Stromal cell of bone marrow (primary cell): ENCODE measurements around the gene JMJD4.
"Not testable (repeated sequence)": the region's sequence is repeated elsewhere in the genome, so short reads cannot be mapped to it uniquely, and the experiment has no call there.

Experiments
- DNase-seq: peaks from one replicate; pipeline ENCODE4 v3.0.0-alpha.2; 2012; ENCODE audit warnings: low read depth

JMJD4 gene

DNA sequence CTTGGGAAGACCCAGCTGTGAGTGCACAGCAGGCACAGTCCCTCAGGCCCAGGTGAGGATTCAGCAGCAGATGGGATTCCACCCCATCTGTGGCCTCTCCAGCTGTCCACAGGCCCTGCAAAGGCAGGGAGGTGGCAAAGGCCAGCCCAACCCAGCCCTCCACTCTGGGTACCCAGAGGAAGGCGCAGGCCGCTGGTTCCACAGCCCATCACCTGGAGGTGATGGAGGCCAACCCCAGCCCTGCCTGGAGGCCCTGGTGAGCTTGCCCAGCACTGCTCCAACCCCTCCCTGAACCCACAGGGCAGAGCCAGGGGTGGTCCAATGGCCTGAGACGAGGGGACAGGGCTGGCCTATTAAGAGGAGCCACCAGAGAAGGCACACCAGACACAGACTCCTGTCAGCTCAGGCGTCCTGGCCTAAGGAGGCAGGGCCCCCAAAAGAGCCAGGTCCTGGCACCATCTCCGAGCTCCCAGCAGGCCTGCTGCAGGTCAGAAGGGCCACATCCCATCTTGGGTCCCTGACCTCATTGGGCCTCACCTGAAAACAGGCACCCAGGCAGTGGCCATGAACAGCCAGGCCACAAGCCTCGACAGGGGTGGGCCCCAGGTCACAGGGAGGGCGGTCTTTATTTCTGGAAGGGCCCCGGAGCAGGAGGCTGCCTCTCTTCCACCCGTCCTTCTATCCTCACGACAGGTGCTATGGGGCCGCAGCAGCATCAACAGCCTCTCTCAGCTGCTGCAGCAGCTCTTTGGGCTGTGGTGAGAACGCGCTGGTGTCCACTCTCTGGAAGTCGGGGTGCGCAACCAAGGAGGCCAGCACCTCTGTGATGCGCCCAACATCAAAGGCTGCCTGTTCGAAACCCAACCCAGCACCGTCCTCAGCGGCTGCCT lies 3.2 kb downstream of the JMJD4 start:
- no peak for DNase-seq

DNA sequence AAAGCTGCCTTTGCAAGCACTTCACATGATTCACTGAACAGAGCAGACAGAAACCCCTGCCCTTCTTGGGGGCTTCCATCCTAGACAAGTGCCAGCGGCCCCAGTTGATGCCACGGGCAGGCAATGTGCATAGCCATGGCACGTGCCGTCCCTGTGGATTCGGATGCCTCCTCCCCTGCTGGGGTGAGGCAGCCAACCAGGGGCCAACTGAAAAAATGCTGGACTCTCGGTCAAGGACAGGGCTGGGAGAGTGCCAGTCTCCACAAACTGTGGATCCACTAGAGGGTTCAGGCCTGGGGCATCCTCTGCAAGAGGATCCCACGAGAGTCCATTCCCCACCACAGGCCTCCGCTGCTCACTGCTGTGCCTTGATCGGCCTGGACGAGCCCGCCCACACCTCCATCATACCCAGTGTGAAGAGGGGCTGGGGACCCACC lies 3.8 kb downstream of the JMJD4 start:
- no peak for DNase-seq

DNA sequence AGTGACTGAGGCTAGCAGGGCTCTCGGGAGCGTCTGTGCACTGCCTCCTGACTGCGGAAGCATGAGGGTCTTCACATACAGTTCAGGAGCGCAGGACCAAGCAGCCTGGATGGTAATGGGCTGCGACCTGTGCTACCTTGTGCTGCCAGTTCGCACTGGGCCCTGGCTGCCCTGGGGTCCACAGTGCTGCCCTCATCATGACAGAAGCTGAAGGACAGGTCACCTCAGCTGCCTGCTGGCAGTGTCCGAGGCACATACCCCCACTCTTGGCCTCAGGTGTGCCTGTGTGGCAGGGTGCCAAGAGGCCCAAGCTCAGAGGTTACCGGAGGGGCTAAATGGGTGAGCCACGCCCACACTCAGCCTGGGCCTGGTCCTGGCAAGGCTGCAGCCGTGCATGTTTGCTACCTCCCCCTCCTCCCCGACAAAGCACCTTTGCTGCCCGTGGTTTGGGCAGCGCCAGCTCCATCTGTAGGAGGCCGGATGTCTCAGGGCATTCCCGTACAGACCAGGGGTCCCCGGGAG lies 4.4 kb downstream of the JMJD4 start:
- DNase-seq, result no peak

DNA sequence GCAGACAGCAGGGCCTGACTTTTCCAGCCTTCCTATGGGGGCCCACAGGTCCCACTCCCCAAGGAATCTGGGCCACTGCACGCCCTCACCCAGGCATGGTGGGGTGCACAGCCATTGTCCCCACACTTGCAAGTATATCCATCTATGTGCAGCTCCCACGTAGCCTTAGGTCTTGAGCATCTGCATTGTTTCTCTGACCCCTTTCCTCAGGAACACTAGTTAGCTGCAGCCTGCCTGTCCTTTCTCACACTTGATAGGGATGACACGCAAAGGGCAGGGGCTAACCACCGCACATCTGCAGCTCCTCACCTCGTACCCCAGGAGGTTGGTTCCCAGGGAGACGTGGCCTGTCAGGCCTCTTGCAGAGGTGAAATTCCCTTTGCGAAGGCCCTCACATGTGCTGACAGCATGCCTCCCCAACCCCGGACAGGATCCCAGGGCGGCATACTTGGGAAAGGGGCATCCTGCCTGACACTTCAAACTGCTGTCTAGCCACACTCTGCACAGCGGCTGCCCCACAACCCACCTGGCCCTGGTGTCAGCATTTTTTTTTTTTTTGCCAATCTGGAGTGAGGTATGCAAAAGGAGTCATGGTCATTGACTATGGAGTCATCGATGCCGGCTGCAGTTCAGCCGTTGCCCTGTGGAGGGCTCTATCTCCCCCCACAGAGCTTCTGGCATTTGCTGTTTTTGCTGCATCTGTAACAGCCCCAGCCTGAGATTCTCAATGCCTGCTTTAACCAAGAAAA lies 5.0 kb downstream of the JMJD4 start:
- DNase-seq, result peak; percentile 30

DNA sequence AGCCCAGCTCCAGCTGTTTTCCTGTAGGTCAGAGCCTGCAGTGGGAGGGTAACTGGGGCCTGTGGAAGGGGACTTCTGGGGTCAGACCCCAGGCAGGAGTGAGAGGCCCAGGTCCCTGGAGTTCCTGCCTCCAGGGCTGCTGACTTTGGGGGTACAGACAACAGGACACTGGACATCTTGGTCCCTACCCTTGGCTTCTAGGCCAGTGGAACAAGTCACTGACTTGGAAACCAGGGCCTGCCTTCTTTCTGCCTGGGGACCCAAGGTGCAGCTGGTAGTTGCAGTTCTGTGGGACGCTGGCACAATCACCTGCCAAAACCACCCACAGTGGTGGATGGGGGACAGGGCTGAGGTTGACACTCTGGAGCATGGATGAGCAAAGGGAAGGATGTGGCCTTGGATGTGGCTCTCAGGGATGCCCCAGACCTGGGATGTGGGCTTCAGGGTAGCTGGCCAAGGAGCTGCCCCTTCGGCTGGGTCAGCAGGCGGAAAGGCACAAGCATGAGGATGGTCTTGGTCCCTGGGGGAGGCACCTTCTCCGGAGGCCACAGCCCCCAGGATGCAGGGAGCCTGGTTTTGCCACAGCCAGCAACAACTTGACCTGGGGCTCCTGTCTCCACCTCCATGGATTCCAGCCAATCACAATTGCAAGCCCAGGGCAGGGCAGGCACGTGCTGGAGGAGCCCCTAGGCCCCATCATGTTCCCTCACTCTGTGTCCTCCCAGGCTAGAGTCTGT lies 5.8 kb downstream of the JMJD4 start:
- no peak for DNase-seq

DNA sequence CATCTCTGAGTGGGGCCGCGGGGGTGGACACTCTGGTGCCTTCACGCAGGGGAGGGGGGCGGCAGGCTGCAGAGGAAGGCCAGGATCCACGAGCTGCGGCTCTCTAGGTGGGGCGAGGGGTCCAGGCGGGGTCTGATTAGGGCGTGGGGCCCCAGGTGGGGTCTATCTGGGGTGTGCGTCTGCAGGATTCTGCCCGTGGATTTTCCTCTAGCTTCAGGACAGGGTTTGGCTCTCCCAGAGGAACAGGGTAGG lies 6.3 kb downstream of the JMJD4 start:
- DNase-seq, result no peak

DNA sequence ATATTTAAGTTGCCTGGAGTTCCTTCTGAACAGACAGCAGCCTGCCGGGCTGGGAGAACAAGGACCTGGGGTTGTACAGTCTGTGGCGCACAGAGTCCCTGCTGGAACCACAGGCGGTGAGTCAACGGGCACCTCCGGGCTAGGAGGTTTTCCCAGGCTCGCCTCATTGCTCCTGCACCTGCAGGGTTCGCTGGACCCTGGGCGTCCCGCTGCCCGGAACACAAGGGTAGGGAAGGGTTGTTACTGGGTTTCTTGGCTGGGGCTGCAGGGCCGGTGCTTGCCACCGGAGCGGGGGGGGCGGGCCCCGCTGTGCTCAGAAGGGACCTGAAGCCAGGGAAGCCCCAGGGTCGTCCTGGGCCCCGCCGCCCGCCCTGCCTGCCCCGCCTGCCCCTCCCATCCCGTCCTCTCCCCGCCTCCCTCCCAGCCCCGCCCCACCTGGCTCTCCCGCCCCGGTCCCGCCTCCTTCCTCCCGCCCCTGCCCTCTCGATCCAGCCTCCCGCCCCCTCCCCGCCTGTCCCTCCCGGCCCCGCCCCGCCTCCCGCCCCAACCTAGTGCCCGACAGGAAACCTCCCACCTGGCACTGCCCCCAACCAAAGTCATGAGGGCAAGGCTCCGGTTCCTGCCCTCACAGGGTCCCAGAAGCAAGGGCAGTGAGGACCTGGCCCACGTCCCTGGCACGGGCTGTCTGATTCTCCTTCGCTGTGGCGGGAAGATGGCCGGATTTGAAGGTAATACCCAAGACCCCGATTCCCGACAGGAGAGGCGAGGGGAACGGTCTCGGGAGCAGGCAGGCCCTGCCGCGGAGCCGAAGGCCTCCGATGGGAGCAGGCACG lies 6.8 kb downstream of the JMJD4 start:
- DNase-seq, result peak; percentile 13

DNA sequence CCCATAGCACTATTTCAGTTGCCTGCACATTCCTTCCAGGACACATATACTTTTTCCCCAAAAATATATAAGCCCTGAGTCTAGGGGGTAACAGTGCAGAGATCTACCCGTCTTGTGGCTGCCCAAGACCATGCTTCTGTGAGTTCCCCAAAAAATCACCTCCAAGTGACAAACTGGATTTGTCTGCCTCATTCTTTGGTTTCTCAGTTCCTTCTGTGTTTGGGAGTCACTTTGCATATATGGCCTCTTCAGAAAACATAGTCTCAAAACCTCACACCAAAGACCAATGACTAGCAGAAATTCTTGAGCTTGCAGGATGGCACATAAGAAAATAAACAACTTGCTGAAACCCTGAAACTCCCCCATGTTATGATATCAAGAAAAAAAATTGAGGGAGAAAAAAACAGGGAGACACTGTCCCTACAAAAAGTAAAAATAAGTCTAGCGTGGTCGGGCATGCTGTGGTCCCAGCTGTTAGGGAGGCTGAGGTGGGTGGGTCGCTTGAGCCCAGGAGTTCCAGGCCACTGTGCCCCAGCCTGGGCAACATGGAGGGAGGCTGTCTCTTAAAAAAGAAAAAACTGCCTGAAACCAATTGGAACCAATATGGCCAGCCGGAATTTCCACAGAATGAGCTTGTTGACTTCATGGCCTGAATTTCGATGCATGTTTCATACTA lies 8.0 kb downstream of the JMJD4 start:
- no peak for DNase-seq

DNA sequence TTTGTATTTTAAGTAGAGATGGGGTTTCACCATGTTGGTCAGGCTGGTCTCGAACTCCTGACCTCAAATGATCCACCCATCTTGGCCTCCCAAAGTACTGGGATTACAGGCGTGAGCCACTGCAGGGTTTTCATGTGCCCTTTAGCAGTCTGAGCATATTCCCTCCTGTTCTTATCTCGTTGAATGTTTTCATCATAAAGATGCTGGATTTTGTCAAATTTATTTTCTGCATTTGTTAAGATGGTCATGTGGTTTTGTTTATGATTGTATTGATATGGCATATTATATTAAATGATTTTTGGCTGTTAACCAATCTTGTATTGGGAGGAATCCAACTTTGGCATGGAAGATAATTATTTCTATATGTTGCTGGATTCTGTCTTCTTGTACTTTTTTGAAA lies 8.8 kb downstream of the JMJD4 start:
- no peak for DNase-seq

DNA sequence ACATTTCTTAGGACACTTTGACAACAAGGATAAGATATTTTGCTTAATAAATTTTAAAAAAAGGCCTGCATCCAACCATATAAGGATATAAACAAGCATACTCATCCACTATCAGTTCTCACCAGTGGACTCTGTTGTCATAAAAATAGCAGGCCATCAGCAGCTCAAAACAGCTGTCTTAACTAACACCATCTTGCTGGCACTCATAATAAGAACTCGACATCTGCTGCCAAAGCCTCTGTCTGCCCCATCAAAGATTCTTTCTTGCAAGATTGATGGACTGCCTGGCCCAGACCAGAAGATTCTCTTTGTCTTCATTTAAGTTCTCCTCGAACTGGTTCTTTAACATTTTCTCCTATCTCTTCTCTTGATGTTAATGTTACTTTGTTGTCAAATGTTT lies 10.1 kb downstream of the JMJD4 start:
- no peak for DNase-seq

DNA sequence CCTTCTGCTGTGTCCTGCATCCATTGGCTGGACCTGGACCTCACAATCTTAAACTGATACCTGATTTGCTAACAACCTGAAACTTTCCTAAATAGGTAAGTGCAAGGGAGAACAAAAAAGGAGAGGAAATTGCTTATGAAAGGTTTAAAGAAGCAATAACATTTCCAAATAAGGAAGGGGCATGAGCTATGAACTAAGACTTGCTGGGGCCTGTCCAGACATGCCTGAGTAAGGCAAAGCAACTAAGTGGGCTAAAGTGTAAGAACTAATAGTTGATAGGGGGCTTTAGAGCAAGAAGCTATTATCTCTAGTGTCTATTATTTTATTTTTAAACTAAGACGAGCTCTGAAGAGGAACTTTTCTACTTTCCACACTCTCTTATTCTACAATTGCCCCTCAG lies 11.6 kb downstream of the JMJD4 start:
- no peak for DNase-seq

DNA sequence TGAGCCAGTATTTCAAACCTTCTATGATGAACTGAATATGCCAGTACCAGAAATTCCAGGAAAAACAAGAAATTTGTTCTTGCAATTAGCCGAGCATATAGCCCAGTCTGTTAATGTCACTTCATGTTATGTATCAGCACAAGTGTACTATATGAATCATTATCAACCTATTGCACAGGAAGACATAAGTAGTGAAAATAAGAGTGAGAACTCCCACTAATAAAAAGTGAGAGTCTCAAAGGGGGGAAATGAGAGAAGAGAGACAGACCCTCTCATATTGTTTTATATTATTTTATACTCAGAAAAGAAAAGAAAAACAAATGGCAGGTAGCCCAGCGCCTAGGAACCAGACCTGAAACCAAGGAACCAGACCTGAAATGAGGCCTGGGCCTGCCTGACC lies 16.2 kb downstream of the JMJD4 start:
- DNase-seq, result no peak

DNA sequence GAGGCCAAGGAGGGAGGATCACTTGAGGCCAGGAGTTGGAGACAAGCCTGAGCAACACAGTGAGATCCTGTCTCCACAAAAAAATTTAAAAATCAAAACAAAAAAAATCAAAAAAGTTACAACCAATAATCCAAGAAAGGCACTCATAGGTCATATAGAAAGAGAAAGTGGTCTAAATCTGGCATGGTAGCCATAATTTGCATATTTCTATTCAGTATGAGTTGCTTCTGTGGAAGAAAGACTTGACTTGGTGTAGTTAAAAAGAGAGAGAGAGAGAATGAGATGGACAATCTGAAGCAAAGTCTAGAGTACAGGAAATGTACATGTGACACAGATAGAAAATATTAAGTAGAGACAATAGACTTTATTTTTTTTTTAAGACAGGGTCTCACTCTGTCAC lies 22.5 kb downstream of the JMJD4 start:
- DNase-seq, result no peak

DNA sequence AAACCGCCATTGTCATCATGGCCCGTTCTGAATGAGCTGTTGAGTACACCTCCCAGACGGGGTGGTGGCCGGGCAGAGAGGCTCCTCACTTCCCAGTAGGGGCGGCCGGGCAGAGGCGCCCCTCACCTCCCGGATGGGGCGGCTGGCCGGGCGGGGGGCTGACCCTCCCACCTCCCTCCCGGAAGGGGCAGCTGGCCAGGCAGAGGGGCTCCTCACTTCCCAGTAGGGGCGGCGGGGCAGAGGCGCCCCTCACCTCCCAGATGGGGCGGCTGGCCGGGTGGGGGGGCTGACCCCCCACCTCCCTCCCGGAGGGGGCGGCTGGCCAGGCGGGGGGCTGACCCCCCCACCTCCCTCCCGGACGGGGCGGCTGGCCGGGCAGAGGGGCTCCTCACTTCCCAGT lies 24.6 kb downstream of the JMJD4 start:
- not testable (repeated sequence) for DNase-seq

DNA sequence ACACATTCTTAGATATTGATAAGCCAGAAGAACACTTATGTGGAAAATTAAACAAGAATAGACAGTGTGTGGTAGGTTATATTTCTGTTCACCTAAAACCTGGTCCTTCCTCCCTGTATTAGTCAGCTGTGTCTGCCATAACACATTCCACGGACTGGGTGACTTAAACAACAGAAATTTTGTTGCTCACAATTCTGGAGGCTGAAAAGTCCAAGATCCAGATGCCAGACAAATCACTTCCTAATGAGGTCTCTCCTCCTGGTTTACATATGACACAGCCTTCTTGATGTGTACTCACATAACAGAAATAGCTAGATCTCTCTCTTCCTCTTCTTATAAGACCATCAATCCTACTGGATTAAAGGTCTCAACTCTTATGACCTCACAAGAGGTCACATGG lies 25.7 kb downstream of the JMJD4 start:
- no peak for DNase-seq

DNA sequence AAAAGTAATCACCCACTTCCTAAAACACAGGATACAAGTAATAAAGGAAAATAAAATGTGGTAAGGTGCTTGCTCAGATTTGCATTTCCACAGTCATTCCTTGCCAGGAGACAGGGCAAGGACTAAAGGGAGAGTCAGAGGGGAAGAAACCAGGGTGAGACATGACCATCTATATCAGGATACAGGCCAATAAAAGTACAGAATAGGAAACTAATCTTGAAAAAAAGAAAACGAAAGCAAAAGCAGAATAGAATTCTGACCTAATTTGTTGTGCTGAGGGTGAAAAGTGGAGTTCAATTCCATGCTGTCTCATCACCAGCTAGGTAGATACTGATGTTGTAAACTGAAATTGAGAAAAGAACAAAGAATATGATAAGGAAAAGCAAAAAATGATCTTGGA lies 27.3 kb downstream of the JMJD4 start:
- no peak for DNase-seq

DNA sequence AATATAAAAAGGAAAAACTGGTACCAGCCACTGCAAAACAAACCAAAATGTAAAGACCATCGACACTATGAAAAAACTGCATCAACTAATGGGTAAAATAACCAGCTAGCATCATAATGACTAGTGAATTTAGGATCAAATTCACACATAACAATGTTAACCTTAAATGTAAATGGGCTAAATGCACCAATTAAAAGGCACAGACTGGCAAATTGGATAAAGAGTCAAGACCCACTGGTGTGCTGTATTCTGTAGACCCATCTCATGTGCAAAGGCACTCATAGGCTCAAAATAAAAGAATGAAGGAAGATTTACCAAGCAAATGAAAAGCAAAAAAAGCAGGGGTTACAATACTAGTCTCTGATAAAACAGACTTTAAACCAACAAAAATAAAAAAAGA lies 33.5 kb downstream of the JMJD4 start:
- DNase-seq, result not testable (repeated sequence)

DNA sequence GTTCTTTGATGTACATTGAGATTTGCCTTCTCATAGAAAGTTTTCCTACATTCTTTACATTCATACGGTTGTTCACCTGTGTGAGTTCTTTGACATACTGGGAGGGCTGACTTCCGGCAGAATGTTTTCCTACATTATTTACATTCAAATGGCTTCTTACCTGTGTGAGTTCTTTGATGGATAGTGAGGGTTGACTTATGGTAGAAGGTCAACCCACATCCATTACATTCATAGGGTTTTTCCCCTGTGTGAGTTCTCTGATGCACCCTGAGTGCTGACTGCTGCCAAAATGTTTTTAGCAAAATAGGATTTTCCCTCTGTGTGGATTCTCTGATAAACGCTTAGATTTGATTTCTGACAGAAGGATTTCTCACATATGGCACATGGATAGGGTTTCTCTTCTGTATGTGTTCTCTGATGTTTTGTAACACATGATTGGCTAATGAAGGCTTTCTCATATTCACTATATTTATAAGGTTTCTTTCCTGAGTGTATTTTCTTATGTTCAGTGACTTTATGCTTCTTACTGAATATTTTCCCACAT lies 37.7 kb downstream of the JMJD4 start:
- no peak for DNase-seq

DNA sequence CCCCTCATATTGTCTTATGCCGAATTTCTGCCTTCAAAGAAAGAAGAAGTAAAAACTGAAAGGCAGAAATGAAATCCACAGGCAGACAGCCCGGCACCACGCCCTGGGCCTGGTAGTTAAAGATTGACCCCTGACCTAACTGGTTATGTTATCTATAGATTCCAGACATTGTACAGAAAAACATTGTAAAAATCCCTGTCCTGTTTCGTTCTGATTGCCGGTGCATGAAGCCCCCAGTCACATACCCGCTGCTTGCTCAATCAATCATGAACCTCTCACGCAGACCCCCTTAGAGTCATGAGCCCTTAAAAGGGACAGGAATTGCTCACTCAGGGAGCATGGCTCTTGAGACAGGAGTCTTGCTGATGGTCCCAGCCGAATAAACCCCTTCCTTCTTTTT lies 49.3 kb downstream of the JMJD4 start:
- no peak for DNase-seq
